ENCODE data around the gene SLC6A2. TPM values are rescaled to one million over a fixed set of nuclear protein-coding genes. Genes with fewer than 3 reads are reported as not detected.

The SLC6A2 gene
- total and polyA plus RNA-seq, 9 of the 15 experiments (the other 6 are each of a cell fraction or from before 2014, with no cell fraction given), result not detected

GRCh38 chr16:55700961-55701360 lies 45.2 kb downstream of the SLC6A2 start:
- ChIA-PET CTCF (ENCODE audit: low intra/inter-chr PET ratio) (interaction anchor here (3.9 to 6.5 kb wide), 2 partner anchors 206 to 237 kb away, joined by 22 to 139 read pairs; no protein-coding TSS in a partner anchor), POLR2A (no interaction called here)
- 6% methylated on average over 3 of the region's 3 CpGs for WGBS (ENCODE audit: insufficient coverage, low coverage, missing lambda C conversion rate)
- no peaks in the 10 kb centered on the region for H3K79me2 ChIP-seq (ENCODE audit: control insufficient read depth, insufficient read depth, low read length)
- in situ Hi-C loops (cut with MboI), result loop anchor here (5.0 kb wide), 1 partner anchor 234 kb away; no protein-coding TSS in a partner anchor
- no peak overlapping the region for H3K4me3 ChIP-seq
- H4K20me1 ChIP-seq (replicated peaks; ENCODE audit: control insufficient read depth, insufficient read depth, low read length), result no peaks in the 10 kb centered on the region; the same call in 1 of the 2 replicates
- ATAC-seq, result no peak
- H3K9me1 ChIP-seq (ENCODE audit: control insufficient read depth, insufficient read depth, low read length), result no peaks in the 10 kb centered on the region
- intact Hi-C loops (cut with micrococcal nuclease), result loop anchor here (1.0 to 5.0 kb wide), 3 partner anchors 59 to 236 kb away; no protein-coding TSS in a partner anchor
- no peak overlapping the region for H3K27ac ChIP-seq (ENCODE audit: extremely low read depth, low read depth, low read length)
- H3K4me1 ChIP-seq (replicated peaks in 1 of 2; ENCODE audit: control insufficient read depth in 2 of 2, insufficient read depth in 2 of 2, low read length in 2 of 2), result no peaks in the 10 kb centered on the region
- peaks cover 0 to 4% of the 10 kb centered on the region in 2 experiments; a peak in 3 of 5 replicates for H3K27me3 ChIP-seq (ENCODE audit: control insufficient read depth in 2 of 2, insufficient read depth in 2 of 2, low read length in 2 of 2)
- H3K9ac ChIP-seq (ENCODE audit: insufficient read depth in 1 of 2, low read depth in 2 of 2, low read length in 2 of 2), result no peak overlapping the region
- H3K4me2 ChIP-seq (ENCODE audit: insufficient read depth, low read length), result no peak overlapping the region
- H3K9me3 ChIP-seq (replicated peaks; ENCODE audit: control insufficient read depth, insufficient read depth, low read depth, low read length), result no peaks in the 10 kb centered on the region
- TF ChIP-seq SAP30 (IDR thresholded peaks at IDR 0.05; ENCODE audit: borderline replicate concordance, insufficient read depth, low read depth, low read length, poor library complexity, severe bottlenecking) (no peak), RBM15 (IDR thresholded peaks at IDR 0.05; ENCODE audit: insufficient read depth, low read length) (no peak), NR2C2 (CRISPR knock-in tag; IDR thresholded peaks at IDR 0.05) (no peak), NR2C2 (tag; IDR thresholded peaks at IDR 0.05) (peak; percentile 43; the same call in 1 of the 2 replicates), GATAD2B (IDR thresholded peaks at IDR 0.05; ENCODE audit: borderline replicate concordance) (no peak), ZNF431 (CRISPR knock-in tag; IDR thresholded peaks at IDR 0.05) (no peak), ZNF324 (CRISPR knock-in tag; IDR thresholded peaks at IDR 0.05) (no peak), ZSCAN29 (IDR thresholded peaks at IDR 0.05) (no peak), MITF (IDR thresholded peaks at IDR 0.05) (no peak), NONO (IDR thresholded peaks at IDR 0.05; ENCODE audit: low read depth in 2 of 2, low read length in 1 of 2) (no peak), ELK1 (CRISPR knock-in tag; IDR thresholded peaks at IDR 0.05) (no peak), HNRNPL (IDR thresholded peaks at IDR 0.05; ENCODE audit: low read depth, low read length) (no peak), ZSCAN32 (CRISPR knock-in tag; IDR thresholded peaks at IDR 0.05) (no peak), NR2C1 (IDR thresholded peaks at IDR 0.05) (peak; percentile 33; the same call in 1 of the 2 replicates), NR2C1 (tag; IDR thresholded peaks at IDR 0.05) (0 out of 2 replicates have a peak, but pooled peaks have one; percentile 14)
- no peak overlapping the region for H2AFZ ChIP-seq (ENCODE audit: low read depth, low read length)
- no TSS peak for BruUV-seq (replicated peaks)
- no peak for FAIRE-seq
- DNase-seq (ENCODE audit: extremely low read depth in 1 of 4, low spot score in 3 of 4), result no peak
- no peaks in the 10 kb centered on the region for H3K36me3 ChIP-seq (ENCODE audit: control insufficient read depth, insufficient read depth, low read length)

Measured in K562 (cell line).